GM21619 (cell line): ENCODE measurements around the gene MS4A6A.
"Not testable (repeated sequence)": the region's sequence is repeated elsewhere in the genome, so short reads cannot be mapped to it uniquely, and the experiment has no call there.

ENCODE experiments used
- ATAC-seq: cut with Tn5 transposase; IDR thresholded peaks from one replicate; pipeline ENCODE4 v1.9.1; 2021; ENCODE audit not compliant: unreplicated experiment

MS4A6A gene

DNA sequence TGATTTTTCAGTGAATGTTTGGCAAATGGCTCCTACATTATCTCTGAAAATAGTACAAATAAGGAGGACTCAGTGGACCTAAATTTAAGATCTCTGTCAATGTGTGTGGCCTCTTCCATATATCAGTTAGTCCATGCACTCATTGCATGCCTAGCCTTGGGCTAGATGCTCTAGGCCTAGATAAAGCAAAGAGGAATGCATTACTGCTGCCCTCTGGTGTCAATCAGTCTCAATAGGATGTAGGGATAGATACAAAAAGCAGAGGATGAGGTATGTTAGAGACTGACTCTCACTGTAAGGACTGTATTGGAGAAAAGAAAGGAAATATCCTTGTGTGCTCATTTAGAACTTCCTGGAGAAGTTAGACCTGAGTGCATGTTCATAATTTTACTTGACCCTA lies 52.4 kb downstream of the MS4A6A start:
- no peak for ATAC-seq

DNA sequence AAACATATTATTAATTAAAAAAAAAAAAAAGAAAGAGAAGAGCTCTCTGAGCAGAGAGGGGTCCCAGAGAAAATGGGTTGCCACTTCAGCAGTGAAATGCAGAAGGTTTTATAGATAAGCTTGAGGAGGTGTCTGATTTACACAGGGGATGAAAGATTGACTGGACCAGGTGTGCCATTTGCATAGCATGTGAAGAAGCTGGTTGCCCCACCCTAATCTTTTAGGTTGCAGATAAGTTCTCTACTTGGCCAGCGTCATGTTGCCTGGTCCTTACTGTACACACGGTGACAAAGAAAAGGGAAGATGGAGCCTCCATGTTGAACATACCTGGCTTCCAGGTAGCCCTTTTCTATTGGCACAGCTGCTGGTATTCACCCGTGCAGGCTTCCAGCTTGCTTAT lies 53.0 kb downstream of the MS4A6A start:
- no peak for ATAC-seq

DNA sequence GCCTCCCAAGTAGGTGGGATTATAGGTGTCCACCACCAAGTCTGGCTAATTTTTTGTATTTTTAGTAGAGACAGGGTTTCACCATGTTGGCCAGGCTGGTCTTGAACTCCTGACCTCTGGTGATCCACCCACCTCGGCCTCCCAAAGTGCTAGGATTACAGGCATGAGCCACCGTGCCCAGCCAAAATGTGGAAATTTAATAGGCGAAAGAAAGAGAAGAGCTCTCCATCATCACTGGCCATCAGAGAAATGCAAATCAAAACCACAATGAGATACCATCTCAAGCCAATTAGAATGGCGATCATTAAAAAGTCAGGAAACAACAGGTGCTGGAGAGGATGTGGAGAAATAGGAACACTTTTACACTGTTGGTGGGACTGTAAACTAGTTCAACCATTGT lies 54.0 kb downstream of the MS4A6A start:
- not testable (repeated sequence) for ATAC-seq

DNA sequence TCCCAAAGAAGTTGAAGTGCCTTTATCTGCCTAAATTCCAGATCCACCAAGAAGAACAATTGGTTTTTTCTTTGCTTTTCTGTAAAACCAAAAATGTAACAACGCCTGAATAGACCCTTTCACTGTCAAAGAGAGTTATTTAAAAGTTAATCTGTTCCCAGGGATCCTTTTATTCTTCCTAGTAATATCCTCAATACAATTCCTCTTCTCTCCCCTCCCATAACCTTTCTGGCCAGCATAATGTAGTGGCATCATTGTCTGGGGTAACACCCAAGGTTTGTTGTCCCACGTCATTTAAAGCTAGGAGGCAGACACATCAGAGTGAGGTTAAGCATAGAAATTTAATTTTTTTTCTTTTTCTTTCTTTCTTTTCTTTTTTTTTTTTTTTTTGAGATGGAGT lies 54.5 kb downstream of the MS4A6A start:
- no peak for ATAC-seq

DNA sequence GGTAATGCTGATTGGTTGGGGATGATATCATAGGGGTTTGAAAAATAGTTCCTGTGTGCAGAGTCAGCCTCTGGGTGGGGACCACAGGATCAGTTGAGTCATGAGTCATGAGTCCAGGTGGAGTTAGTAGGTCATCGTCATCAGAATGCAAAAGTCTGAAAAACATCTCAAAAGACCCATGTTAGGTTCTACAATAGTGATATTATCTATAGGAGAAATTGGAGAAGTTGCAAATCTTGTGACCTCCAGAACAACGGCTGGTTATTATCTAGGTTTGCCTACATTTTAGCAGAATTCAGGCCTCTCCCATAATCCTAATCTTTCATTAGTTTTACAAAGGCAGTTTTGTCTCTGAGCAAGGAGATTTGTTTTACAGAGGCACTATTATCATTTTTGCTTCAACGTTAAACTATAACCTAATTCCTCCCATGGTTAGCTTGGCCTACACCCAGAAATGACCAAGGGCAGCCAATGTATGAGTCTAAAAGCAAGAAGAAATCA lies 55.5 kb downstream of the MS4A6A start:
- no peak for ATAC-seq

DNA sequence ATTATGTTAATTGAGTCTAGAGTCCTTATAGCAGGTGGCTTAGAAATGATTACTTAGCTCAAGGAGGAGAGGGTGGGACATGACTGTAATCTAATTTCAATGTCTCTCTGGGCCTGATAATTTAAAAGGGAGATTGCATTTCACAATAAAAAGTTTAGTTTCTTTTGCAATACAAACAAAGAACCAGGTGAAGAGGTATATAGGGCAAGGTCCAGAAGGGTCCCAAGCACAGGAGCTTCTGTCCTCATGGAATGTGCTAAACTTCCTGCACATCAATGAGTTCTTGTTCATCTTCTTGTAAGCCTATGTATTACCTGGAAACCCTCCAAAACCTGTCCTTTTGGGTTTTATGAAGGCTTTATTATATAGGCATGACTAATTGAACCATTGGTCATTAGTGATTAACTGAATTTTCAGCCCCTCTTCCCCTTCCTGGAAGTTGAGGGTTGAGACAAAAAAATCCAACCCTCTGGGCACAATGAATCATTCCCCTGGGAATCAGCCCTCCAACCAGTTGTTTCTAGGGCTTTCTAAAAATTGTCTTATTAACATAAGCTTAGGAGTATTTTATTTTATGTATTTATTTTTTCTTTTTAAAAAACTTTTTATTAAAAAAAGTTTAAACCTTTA lies 56.8 kb downstream of the MS4A6A start:
- ATAC-seq = no peak

DNA sequence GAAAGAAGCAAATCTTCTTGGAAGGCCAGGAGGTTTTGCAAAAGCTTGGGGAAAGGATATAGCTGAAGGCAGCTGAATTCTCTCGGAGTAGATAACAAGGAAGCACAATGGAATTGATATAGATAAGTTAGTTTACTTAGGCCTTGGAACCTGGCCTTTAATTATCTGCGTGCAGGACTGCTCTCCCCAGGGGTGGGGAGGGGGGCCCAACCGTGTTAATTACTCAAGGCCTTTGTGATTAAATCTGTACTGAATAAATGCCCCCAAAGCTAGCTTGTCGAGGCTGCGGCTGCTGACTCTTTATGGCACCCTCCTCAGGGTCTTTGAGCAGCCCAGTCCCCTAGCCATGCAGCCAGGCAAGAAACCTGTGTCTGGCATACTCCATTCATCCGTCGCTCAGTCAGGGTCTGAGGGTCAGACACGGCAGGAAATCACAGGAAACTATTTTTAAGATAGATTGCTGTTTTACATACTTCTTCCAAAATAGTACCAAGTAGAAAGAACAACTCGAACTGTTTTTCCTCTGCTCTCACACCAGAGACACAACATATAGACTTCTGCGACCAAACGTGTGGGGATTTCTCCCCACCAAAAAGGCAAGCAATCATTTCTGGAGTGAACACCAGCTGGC lies 58.0 kb downstream of the MS4A6A start:
- no peak for ATAC-seq
